WTC11 (cell line): Measurements from ENCODE around the gene LRRC4B. TPM values are rescaled to one million over a fixed set of nuclear protein-coding genes. Genes with fewer than 3 reads are reported as not detected.

Experiments used
- ATAC-seq: fragments of 200-7000 bp; cut with Tn5 transposase; 2 replicates; pipeline ENCODE4 v1.10.0; 2021; ENCODE audit warnings: mild to moderate bottlenecking, moderate library complexity
- CTCF ChIA-PET: fragments of 300-600 bp; sonication (Branson Sonifier 250); formaldehyde crosslinking; loops from one replicate; lab custom pipeline; 2021; ENCODE audit warnings: antibody characterized with exemption; lab: Charles Lee
- POLR2A ChIA-PET: fragments of 350-600 bp; sonication (Branson Sonifier 250); formaldehyde crosslinking; loops from one replicate; lab custom pipeline; 2021; ENCODE audit warnings: antibody characterized with exemption; lab: Charles Lee
- DNase-seq: peaks from one replicate; pipeline ENCODE4 v3.0.0; 2021; ENCODE audit warnings: low spot score
- H3K27ac Mint-ChIP-seq: 2 replicates; pipeline ENCODE4 v1.8.0; 2021; ENCODE audit warnings: mixed read lengths
- H3K27me3 Mint-ChIP-seq: 2 replicates; pipeline ENCODE4 v1.8.0; 2021; ENCODE audit warnings: low read depth, mild to moderate bottlenecking, moderate library complexity, mixed read lengths
- H3K36me3 Mint-ChIP-seq: 2 replicates; pipeline ENCODE4 v1.8.0; 2021; ENCODE audit warnings: mixed read lengths
- H3K4me1 Mint-ChIP-seq: 2 replicates; pipeline ENCODE4 v1.8.0; 2022; ENCODE audit warnings: mixed read lengths
- H3K4me3 Mint-ChIP-seq: 2 replicates; pipeline ENCODE4 v1.8.0; 2021; ENCODE audit warnings: mild to moderate bottlenecking, moderate library complexity, mixed read lengths
- H3K9me3 Mint-ChIP-seq: 2 replicates; pipeline ENCODE4 v1.8.0; 2021; ENCODE audit warnings: mixed read lengths
- CREM ChIP-seq: sonication (generic); formaldehyde crosslinking; IDR thresholded peaks from 2 replicates; pipeline ENCODE4 v1.8.1; 2022; ENCODE audit warnings: mild to moderate bottlenecking, missing genetic modification reagents, moderate library complexity
- EMX1 ChIP-seq: fragments of 250-450 bp; sonication (Bioruptor Pico); IDR thresholded peaks from 2 replicates; pipeline ENCODE4 v1.8.0; 2021; ENCODE audit warnings: mild to moderate bottlenecking
- HMGA2 ChIP-seq: fragments of 250-450 bp; sonication (Bioruptor Pico); IDR thresholded peaks from 2 replicates; pipeline ENCODE4 v1.4.0; 2021; ENCODE audit warnings: mild to moderate bottlenecking, moderate library complexity
- JAZF1 ChIP-seq: fragments of 250-450 bp; sonication (Bioruptor Pico); IDR thresholded peaks from 2 replicates; pipeline ENCODE4 v1.9.0; 2021; ENCODE audit warnings: moderate library complexity, mild to moderate bottlenecking, inconsistent platforms
- NR3C1 ChIP-seq: sonication (generic); formaldehyde crosslinking; conservative IDR thresholded peaks from 2 replicates; pipeline ENCODE4 v1.8.1; 2023; ENCODE audit warnings: low read depth, mild to moderate bottlenecking, missing genetic modification reagents
- SMAD4 ChIP-seq: sonication (generic); formaldehyde crosslinking; IDR thresholded peaks from 2 replicates; pipeline ENCODE4 v1.8.0; 2022; ENCODE audit warnings: mild to moderate bottlenecking, missing genetic modification reagents
- ZNF121 ChIP-seq: sonication (generic); formaldehyde crosslinking; IDR thresholded peaks from 2 replicates; pipeline ENCODE4 v1.8.0; 2023; ENCODE audit warnings: missing genetic modification reagents
- ZNF219 ChIP-seq: sonication (generic); formaldehyde crosslinking; IDR thresholded peaks from 2 replicates; pipeline ENCODE4 v1.8.0; 2023; ENCODE audit warnings: missing genetic modification reagents, mild to moderate bottlenecking, borderline replicate concordance
- ZNF263 ChIP-seq: sonication (generic); formaldehyde crosslinking; IDR thresholded peaks from 2 replicates; pipeline ENCODE4 v1.8.1; 2022; ENCODE audit warnings: low read depth, mild to moderate bottlenecking, moderate library complexity, missing genetic modification reagents
- total RNA-seq: library from RNA; stranded (reverse); gene quantifications from 3 replicates; pipeline ENCODE4 v1.2.3, GENCODE V29; 2021
- TF ChIP-seq, protein P1 (sequence below): sonication (generic); formaldehyde crosslinking; IDR thresholded peaks from 2 replicates; pipeline ENCODE4 v1.8.1; 2023; ENCODE audit warnings: mild to moderate bottlenecking, missing genetic modification reagents, moderate library complexity
- TF ChIP-seq, protein P2 (sequence below): sonication (generic); formaldehyde crosslinking; IDR thresholded peaks from 2 replicates; pipeline ENCODE4 v1.8.0; 2022; ENCODE audit warnings: mild to moderate bottlenecking, missing genetic modification reagents
- TF ChIP-seq, protein P3 (sequence below): sonication (generic); formaldehyde crosslinking; IDR thresholded peaks from 2 replicates; pipeline ENCODE4 v1.8.0; 2023; ENCODE audit warnings: missing genetic modification reagents
- TF ChIP-seq, protein P4 (sequence below): fragments of 250-450 bp; sonication (Bioruptor Pico); IDR thresholded peaks from 2 replicates; pipeline ENCODE4 v2.1.2; 2022; ENCODE audit warnings: mild to moderate bottlenecking, moderate library complexity
- TF ChIP-seq, protein P5 (sequence below): sonication (generic); formaldehyde crosslinking; IDR thresholded peaks from 2 replicates; pipeline ENCODE4 v1.8.1; 2023; ENCODE audit warnings: mild to moderate bottlenecking, moderate library complexity, missing genetic modification reagents
- TF ChIP-seq, protein P6 (sequence below): sonication (generic); formaldehyde crosslinking; IDR thresholded peaks from 2 replicates; pipeline ENCODE4 v1.8.1; 2022; ENCODE audit warnings: mild to moderate bottlenecking, moderate library complexity, missing genetic modification reagents
- TF ChIP-seq, protein P7 (sequence below): sonication (generic); formaldehyde crosslinking; IDR thresholded peaks from 2 replicates; pipeline ENCODE4 v1.8.0; 2023; ENCODE audit warnings: missing genetic modification reagents, mild to moderate bottlenecking, borderline replicate concordance

LRRC4B gene
- total RNA-seq, 1 experiment from 2014 or later, result 10.0 TPM

DNA sequence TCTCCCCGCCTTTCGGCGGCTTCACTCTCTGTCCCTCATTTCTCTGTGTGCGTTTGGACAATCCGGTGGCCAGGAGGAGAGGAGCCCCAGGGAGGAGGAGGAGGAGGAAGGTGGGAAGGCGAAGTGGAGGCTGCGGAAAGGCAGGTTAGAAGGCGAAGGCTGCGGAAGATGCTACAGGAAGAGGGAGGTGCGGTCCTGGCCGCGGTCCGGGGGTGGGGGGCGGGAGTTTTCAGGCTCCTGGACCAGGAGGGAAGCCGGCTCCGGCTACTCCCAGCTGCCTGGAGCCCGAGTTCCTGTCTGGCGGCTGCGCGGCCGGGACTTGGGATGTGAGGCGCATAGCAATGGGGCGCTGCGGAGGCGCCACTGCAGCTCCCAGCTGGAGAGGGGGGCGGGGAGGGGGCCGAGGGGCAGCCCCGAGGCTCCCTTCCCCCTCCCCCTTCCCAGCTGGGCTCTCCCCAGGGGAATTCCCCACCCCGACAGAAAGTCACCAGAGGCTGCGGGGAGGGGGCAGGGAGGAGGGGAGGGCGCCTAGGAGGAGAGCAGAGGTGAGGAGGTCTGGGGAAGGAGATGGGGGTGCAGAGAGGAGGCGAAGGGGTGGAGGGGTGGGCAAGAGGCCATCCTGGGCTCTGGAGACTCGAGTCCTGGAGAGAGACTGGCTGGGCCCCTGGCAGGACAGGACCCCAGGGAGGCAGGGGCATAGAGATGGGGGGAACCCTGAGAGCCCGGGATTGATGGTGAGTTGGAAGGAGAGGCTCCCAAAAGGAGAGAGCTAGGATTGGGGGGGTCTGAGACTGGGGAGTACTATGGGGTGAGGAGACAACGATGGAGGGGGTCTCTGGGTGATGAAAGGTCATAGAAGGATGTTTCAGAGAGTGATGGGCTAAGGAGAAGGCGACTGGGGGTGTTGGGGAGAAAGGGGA lies 2.0 kb downstream of the LRRC4B start:
- Mint-ChIP-seq H3K9me3 (no peaks in the 10 kb centered on the region), H3K27ac (no peak overlapping the region), H3K27me3 (peaks cover 75% of the 10 kb centered on the region), H3K4me3 (peak overlapping the region; percentile 66), H3K36me3 (no peaks in the 10 kb centered on the region), H3K4me1 (peaks cover 42% of the 10 kb centered on the region)
- peak; percentile 69 for DNase-seq
- CTCF ChIA-PET, result interaction anchor here (0.8 to 2.1 kb wide), 7 partner anchors 11 to 237 kb away, joined by 3 to 56 read pairs (median 5); partner anchors contain the start of gene KCNC3
- TF ChIP-seq, protein P1, sequence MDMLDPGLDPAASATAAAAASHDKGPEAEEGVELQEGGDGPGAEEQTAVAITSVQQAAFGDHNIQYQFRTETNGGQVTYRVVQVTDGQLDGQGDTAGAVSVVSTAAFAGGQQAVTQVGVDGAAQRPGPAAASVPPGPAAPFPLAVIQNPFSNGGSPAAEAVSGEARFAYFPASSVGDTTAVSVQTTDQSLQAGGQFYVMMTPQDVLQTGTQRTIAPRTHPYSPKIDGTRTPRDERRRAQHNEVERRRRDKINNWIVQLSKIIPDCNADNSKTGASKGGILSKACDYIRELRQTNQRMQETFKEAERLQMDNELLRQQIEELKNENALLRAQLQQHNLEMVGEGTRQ (CRISPR knock-in tag), result 0 out of 2 replicates have a peak, but pooled peaks have one; percentile 5
- peak; percentile 51; the same call in 1 of the 2 replicates for TF ChIP-seq ZNF263 (CRISPR knock-in tag)
- no peak for TF ChIP-seq HMGA2 (CRISPR knock-in tag)
- peak; percentile 38 for ATAC-seq
- POLR2A ChIA-PET, result no interaction called here

DNA sequence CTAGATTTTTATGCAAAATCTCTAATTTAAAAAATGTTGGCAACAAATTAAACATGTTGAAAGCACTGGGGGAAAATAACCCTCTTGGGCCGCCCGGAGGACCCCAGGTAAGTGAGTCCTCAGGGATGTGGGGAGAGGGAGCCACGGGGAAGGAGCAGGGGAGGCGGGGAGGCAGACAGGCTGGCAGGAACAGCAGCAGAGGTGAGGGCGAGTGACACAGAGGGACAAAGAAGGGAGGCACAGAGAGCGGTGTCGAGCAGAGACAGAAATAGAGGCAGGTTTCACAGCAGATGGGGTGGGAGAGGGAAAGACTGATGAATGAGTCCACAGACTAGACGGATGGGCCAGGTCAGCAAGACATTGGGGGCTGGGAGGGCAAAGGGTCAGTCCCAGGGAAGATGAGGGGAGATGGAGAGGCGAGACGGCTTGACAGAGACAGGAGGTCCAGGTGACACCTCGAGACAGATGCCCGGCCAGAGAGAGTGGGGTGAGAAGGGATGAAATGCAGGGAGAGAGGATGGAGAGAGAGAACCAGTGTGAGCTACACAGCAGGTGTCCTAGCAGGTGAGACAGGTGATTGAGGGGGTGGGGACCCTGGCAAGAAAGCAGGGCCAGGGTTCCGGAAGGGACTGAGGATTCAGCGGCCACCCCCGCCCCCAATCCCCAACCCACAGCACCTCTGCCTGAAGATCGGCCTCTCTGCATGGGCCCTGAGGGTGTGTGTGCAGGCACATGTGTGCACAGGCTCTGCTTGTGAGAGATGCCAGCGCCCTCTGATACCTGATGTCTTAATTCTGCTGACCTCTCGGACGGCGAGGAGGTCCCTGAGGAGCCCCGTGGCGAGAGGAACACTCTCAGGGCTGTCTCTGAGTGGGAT lies 3.8 kb downstream of the LRRC4B start:
- Mint-ChIP-seq H3K27ac (no peak overlapping the region), H3K27me3 (peaks cover 64% of the 10 kb centered on the region), H3K36me3 (no peaks in the 10 kb centered on the region), H3K9me3 (no peaks in the 10 kb centered on the region), H3K4me3 (peak overlapping the region; percentile 36), H3K4me1 (peaks cover 38% of the 10 kb centered on the region)
- ChIA-PET POLR2A (no interaction called here), CTCF (interaction anchor here (1.0 to 1.5 kb wide), 3 partner anchors 8 to 358 kb away, joined by 3 to 17 read pairs (median 4); no protein-coding TSS in a partner anchor)
- peak; percentile 47 for TF ChIP-seq ZNF121 (CRISPR knock-in tag)
- TF ChIP-seq, protein P2, sequence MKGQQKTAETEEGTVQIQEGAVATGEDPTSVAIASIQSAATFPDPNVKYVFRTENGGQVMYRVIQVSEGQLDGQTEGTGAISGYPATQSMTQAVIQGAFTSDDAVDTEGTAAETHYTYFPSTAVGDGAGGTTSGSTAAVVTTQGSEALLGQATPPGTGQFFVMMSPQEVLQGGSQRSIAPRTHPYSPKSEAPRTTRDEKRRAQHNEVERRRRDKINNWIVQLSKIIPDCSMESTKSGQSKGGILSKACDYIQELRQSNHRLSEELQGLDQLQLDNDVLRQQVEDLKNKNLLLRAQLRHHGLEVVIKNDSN, result no peak
- DNase-seq, result no peak
- no peak for ATAC-seq

DNA sequence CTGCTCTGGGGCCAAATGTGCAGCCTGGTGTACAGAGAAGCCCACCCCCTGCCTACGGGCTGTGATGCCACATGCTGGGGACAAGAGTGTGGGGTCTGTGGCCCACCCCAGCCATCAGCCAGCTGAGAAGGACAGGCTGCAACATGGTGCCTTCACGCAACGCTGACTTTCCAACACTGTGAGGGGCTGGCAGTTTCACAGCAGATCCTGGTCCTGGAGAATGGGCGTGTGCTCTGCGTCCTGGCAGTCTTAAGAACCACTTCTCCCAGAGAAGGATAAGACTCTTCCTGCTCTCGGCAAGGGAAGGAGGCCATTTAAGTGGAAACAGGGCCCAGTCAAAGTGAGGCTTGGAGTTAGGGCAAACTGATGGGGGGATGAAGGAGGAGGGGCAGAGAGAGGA lies 4.6 kb downstream of the LRRC4B start:
- H3K4me3 Mint-ChIP-seq, result no peak overlapping the region
- H3K36me3 Mint-ChIP-seq, result no peaks in the 10 kb centered on the region
- H3K4me1 Mint-ChIP-seq, result peaks cover 34% of the 10 kb centered on the region
- POLR2A ChIA-PET, result no interaction called here
- H3K27ac Mint-ChIP-seq, result no peak overlapping the region
- ATAC-seq (no peak), DNase-seq (no peak)
- no peaks in the 10 kb centered on the region for H3K9me3 Mint-ChIP-seq
- CTCF ChIA-PET, result interaction anchor here (1.4 kb wide), 1 partner anchor 359 kb away, joined by 3 read pairs; no protein-coding TSS in a partner anchor
- peaks cover 63% of the 10 kb centered on the region for H3K27me3 Mint-ChIP-seq
- TF ChIP-seq ZNF219 (CRISPR knock-in tag) (no peak), ZNF121 (CRISPR knock-in tag) (no peak), SMAD4 (CRISPR knock-in tag) (no peak), NR3C1 (CRISPR knock-in tag) (no peak), CREM (no peak), EMX1 (CRISPR knock-in tag) (no peak), JAZF1 (no peak)
- TF ChIP-seq, protein P3, sequence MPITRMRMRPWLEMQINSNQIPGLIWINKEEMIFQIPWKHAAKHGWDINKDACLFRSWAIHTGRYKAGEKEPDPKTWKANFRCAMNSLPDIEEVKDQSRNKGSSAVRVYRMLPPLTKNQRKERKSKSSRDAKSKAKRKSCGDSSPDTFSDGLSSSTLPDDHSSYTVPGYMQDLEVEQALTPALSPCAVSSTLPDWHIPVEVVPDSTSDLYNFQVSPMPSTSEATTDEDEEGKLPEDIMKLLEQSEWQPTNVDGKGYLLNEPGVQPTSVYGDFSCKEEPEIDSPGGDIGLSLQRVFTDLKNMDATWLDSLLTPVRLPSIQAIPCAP (CRISPR knock-in tag), result no peak
- TF ChIP-seq, protein P4, sequence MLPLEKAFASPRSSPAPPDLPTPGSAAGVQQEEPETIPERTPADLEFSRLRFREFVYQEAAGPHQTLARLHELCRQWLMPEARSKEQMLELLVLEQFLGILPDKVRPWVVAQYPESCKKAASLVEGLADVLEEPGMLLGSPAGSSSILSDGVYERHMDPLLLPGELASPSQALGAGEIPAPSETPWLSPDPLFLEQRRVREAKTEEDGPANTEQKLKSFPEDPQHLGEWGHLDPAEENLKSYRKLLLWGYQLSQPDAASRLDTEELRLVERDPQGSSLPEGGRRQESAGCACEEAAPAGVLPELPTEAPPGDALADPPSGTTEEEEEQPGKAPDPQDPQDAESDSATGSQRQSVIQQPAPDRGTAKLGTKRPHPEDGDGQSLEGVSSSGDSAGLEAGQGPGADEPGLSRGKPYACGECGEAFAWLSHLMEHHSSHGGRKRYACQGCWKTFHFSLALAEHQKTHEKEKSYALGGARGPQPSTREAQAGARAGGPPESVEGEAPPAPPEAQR (CRISPR knock-in tag), result no peak
- TF ChIP-seq, protein P5, sequence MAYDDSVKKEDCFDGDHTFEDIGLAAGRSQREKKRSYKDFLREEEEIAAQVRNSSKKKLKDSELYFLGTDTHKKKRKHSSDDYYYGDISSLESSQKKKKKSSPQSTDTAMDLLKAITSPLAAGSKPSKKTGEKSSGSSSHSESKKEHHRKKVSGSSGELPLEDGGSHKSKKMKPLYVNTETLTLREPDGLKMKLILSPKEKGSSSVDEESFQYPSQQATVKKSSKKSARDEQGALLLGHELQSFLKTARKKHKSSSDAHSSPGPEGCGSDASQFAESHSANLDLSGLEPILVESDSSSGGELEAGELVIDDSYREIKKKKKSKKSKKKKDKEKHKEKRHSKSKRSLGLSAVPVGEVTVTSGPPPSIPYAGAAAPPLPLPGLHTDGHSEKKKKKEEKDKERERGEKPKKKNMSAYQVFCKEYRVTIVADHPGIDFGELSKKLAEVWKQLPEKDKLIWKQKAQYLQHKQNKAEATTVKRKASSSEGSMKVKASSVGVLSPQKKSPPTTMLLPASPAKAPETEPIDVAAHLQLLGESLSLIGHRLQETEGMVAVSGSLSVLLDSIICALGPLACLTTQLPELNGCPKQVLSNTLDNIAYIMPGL, result no peak
- TF ChIP-seq, protein P6, sequence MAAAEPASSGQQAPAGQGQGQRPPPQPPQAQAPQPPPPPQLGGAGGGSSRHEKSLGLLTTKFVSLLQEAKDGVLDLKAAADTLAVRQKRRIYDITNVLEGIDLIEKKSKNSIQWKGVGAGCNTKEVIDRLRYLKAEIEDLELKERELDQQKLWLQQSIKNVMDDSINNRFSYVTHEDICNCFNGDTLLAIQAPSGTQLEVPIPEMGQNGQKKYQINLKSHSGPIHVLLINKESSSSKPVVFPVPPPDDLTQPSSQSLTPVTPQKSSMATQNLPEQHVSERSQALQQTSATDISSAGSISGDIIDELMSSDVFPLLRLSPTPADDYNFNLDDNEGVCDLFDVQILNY (CRISPR knock-in tag), result no peak
- TF ChIP-seq, protein P7, sequence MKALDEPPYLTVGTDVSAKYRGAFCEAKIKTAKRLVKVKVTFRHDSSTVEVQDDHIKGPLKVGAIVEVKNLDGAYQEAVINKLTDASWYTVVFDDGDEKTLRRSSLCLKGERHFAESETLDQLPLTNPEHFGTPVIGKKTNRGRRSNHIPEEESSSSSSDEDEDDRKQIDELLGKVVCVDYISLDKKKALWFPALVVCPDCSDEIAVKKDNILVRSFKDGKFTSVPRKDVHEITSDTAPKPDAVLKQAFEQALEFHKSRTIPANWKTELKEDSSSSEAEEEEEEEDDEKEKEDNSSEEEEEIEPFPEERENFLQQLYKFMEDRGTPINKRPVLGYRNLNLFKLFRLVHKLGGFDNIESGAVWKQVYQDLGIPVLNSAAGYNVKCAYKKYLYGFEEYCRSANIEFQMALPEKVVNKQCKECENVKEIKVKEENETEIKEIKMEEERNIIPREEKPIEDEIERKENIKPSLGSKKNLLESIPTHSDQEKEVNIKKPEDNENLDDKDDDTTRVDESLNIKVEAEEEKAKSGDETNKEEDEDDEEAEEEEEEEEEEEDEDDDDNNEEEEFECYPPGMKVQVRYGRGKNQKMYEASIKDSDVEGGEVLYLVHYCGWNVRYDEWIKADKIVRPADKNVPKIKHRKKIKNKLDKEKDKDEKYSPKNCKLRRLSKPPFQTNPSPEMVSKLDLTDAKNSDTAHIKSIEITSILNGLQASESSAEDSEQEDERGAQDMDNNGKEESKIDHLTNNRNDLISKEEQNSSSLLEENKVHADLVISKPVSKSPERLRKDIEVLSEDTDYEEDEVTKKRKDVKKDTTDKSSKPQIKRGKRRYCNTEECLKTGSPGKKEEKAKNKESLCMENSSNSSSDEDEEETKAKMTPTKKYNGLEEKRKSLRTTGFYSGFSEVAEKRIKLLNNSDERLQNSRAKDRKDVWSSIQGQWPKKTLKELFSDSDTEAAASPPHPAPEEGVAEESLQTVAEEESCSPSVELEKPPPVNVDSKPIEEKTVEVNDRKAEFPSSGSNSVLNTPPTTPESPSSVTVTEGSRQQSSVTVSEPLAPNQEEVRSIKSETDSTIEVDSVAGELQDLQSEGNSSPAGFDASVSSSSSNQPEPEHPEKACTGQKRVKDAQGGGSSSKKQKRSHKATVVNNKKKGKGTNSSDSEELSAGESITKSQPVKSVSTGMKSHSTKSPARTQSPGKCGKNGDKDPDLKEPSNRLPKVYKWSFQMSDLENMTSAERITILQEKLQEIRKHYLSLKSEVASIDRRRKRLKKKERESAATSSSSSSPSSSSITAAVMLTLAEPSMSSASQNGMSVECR (CRISPR knock-in tag), result no peak
